Spleen (tissue), 7 donors: Measurements from ENCODE around the gene DDX4.
A peak's percentile ranks its signal among the peaks of the same experiment; 100 is the strongest.

Source experiments
- POLR2A ChIP-seq, 3 donors: fragments of 450-650 bp; IDR thresholded peaks; one replicate each; pipeline ENCODE4 v1.5.1; 2017; ENCODE audit warnings: antibody characterized with exemption in 3 of 3, mild to moderate bottlenecking in 1 of 3
- POLR2AphosphoS5 ChIP-seq, 3 donors: sonication (generic); formaldehyde crosslinking; IDR thresholded peaks; one replicate each; pipeline ENCODE4 v1.5.1; 2017; ENCODE audit warnings: antibody characterized with exemption in 3 of 3
- TF ChIP-seq, protein P1 (sequence below), 11 experiments: fragments of 200-600 bp in 7 of 11; fragments of 450-650 bp in 4 of 11; sonication (generic) in 4 of 11; IDR thresholded peaks in 8 of 11; conservative IDR thresholded peaks in 3 of 11; 1 replicate in 7 of 11; 2 replicates in 4 of 11; pipeline versions ENCODE4 v1.4.0 to v1.8.0; 2016 to 2021; ENCODE audit warnings: antibody characterized with exemption in 11 of 11, inconsistent platforms in 4 of 11, mild to moderate bottlenecking in 1 of 11
- donor health status: DM: no; HTN: no; CAD: no; lungs with moderate emphysema.
- donor health status: DM: no; HTN: no; CAD: no.
- donor health status: DM: no; HTN: no; CAD: no.

DNA sequence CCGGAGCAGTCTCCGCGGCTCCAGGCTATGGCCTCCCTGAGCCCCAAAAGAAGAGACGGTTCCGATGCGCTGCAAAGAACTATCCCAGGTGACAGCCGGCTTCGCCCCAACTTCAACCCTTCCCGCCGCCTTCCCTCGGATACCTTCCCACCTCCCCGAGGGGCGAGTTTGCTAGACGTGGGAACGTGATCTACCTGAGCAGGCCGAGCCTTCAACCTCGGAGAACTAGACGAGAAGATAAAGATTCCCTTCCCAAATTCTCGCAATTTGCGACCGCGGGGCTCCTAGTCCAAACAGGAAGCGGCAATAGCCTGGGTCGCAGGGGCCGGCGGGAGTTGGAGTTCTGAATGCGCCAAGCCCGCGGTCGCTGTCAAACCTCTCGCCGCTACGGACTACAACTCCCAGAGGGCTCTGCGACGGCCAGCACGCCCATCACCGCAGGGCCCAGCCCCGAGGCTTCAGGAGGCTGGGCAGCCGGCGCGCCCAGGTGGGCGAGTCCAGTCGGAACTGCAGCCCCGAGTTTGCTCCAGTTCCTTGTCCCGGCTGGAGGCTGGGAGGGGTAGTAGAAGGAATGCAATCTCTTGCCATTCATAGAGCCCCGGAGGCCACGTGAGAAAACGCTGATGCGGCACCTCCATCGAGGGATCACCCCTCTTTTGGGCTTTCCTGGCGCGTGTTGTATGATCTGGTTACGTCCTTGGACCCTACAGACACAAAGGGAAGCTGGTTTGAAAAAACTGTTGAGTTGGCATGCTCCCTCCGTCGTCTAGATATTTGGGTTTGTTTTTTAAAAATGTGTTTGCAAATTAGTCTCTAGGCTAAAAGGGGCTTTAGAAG, 25.6 kb upstream of the DDX4 start, which contains the start of gene SLC38A9:
- peak in 1 of 3 donors; percentile 34 for TF ChIP-seq POLR2A (IDR thresholded peaks at IDR 0.05)
- TF ChIP-seq, protein P1, sequence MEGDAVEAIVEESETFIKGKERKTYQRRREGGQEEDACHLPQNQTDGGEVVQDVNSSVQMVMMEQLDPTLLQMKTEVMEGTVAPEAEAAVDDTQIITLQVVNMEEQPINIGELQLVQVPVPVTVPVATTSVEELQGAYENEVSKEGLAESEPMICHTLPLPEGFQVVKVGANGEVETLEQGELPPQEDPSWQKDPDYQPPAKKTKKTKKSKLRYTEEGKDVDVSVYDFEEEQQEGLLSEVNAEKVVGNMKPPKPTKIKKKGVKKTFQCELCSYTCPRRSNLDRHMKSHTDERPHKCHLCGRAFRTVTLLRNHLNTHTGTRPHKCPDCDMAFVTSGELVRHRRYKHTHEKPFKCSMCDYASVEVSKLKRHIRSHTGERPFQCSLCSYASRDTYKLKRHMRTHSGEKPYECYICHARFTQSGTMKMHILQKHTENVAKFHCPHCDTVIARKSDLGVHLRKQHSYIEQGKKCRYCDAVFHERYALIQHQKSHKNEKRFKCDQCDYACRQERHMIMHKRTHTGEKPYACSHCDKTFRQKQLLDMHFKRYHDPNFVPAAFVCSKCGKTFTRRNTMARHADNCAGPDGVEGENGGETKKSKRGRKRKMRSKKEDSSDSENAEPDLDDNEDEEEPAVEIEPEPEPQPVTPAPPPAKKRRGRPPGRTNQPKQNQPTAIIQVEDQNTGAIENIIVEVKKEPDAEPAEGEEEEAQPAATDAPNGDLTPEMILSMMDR (IDR thresholded peaks at IDR 0.05 in 8 of 11, conservative IDR thresholded peaks at IDR 0.05 in 3 of 11) = peak in 3 of 11 experiments; percentile 10 to 16 (median 10)
- peak; percentile 90 to 94 (median 91) for TF ChIP-seq POLR2AphosphoS5 (IDR thresholded peaks at IDR 0.05)
